ENCODE data around the gene SNX11. TPM values are rescaled to one million over a fixed set of nuclear protein-coding genes. Genes with fewer than 3 reads are reported as not detected.

The SNX11 gene
- total and polyA plus RNA-seq, 2 of the 8 experiments (the other 6 are each of a cell fraction or from before 2014, with no cell fraction given): 21.1 to 21.4 TPM

GRCh38 chr17:48102798-48103715, 4.5 kb upstream of the SNX11 start:
- H3K9me3 ChIP-seq (ENCODE audit: insufficient read depth in 2 of 2, low read depth in 1 of 2, low read length in 1 of 2): no peaks in the 10 kb centered on the region
- H2BK15ac ChIP-seq (ENCODE audit: low read length): no peak overlapping the region
- H3K18ac ChIP-seq (ENCODE audit: extremely low read depth, low read length): no peak overlapping the region
- H3K9ac ChIP-seq (replicated peaks in 1 of 4; ENCODE audit: extremely low read depth in 1 of 4, low read depth in 3 of 4, low read length in 3 of 4): no peak overlapping the region
- H3K4ac ChIP-seq (replicated peaks; ENCODE audit: insufficient read length, low read depth, low read length): no peak overlapping the region
- no peak overlapping the region for H4K8ac ChIP-seq (ENCODE audit: extremely low read depth, insufficient read depth, low read length)
- no peak overlapping the region for H3K56ac ChIP-seq (replicated peaks; ENCODE audit: insufficient read length, low read depth, low read length)
- no peak overlapping the region for H2AFZ ChIP-seq (ENCODE audit: low read length)
- ChIA-PET CTCF (ENCODE audit: partially characterized antibody) (interaction anchor here (0.6 to 1.6 kb wide), 7 partner anchors 23 to 84 kb away, joined by 3 to 6 read pairs (median 3); no protein-coding TSS in a partner anchor), POLR2A (ENCODE audit: partially characterized antibody) (interaction anchor here (0.6 to 10.9 kb wide), 6 partner anchors 9 to 55 kb away, joined by 3 to 112 read pairs (median 4); partner anchors contain the start of gene NFE2L1)
- H3K36me3 ChIP-seq (ENCODE audit: control insufficient read depth in 2 of 4, insufficient read depth in 4 of 4, low read length in 3 of 4): peaks cover 0 to 3% (median 0%) of the 10 kb centered on the region in 4 experiments; a peak in 1 of 8 replicates
- peaks cover 3% of the 10 kb centered on the region for H3K79me1 ChIP-seq (ENCODE audit: low read depth, low read length)
- H2AK5ac ChIP-seq (ENCODE audit: low read depth, low read length): no peak overlapping the region
- H3K14ac ChIP-seq (ENCODE audit: insufficient read length): no peak overlapping the region
- H3K4me1 ChIP-seq (replicated peaks in 1 of 4; ENCODE audit: control insufficient read depth in 3 of 4, insufficient read depth in 4 of 4, low read length in 3 of 4): peaks cover 0 to 3% (median 0%) of the 10 kb centered on the region in 4 experiments; a peak in 2 of 7 replicates
- peaks cover 11 to 26% of the 10 kb centered on the region in 2 experiments for H3K79me2 ChIP-seq (ENCODE audit: control insufficient read depth in 1 of 2, insufficient read depth in 2 of 2, low read length in 2 of 2)
- H2BK120ac ChIP-seq (replicated peaks; ENCODE audit: low read depth, low read length): no peak overlapping the region
- H4K20me1 ChIP-seq (replicated peaks in 1 of 2; ENCODE audit: control insufficient read depth in 1 of 2, insufficient read depth in 2 of 2, low read length in 2 of 2): peaks cover 0 to 4% of the 10 kb centered on the region in 2 experiments
- no peak overlapping the region for H3K23ac ChIP-seq (ENCODE audit: insufficient read length)
- H3K27ac ChIP-seq (ENCODE audit: low read depth, low read length): no peak overlapping the region
- H3K27me3 ChIP-seq (replicated peaks in 1 of 4; ENCODE audit: control insufficient read depth in 3 of 4, extremely low read depth in 1 of 4, insufficient read depth in 3 of 4, low read length in 3 of 4): no peaks in the 10 kb centered on the region
- H4K91ac ChIP-seq (replicated peaks; ENCODE audit: insufficient read length, low read length): no peak overlapping the region
- H2BK5ac ChIP-seq (ENCODE audit: low read depth, low read length): no peak overlapping the region
- H4K5ac ChIP-seq (ENCODE audit: insufficient read length, low read depth, low read length): no peak overlapping the region
- H3K4me3 ChIP-seq (ENCODE audit: extremely low read depth in 1 of 4, insufficient read depth in 2 of 4, low read depth in 3 of 4, low read length in 4 of 4): no peak overlapping the region
- 95% methylated on average over 14 of the region's 14 CpGs; no CpG with 5 or more reads in 1 of the 2 experiments for WGBS, 2 experiments (ENCODE audit: extremely low coverage in 1 of 2, insufficient coverage in 1 of 2, insufficient read length in 1 of 2, insufficient replicate concordance in 2 of 2, low coverage in 1 of 2, low lambda C conversion rate in 2 of 2, missing lambda C conversion rate in 1 of 2)
- no peak for FAIRE-seq
- no peak overlapping the region for H2BK20ac ChIP-seq (ENCODE audit: low read length)
- no peak overlapping the region for H2BK12ac ChIP-seq (ENCODE audit: low read depth, low read length)
- no peak for DNase-seq (ENCODE audit: low read depth in 1 of 2, low spot score in 2 of 2)
- H3K4me2 ChIP-seq (ENCODE audit: insufficient read depth in 1 of 2, low read depth in 2 of 2, low read length in 2 of 2): no peak overlapping the region; a peak in 1 of 4 replicates
- peaks cover 14% of the 10 kb centered on the region for H3K23me2 ChIP-seq (ENCODE audit: low read depth, low read length)
- TF ChIP-seq SP1 (IDR thresholded peaks at IDR 0.05; ENCODE audit: low read depth, low read length): peak; percentile 69; the same call in 1 of the 2 replicates
- TF ChIP-seq, protein P1, sequence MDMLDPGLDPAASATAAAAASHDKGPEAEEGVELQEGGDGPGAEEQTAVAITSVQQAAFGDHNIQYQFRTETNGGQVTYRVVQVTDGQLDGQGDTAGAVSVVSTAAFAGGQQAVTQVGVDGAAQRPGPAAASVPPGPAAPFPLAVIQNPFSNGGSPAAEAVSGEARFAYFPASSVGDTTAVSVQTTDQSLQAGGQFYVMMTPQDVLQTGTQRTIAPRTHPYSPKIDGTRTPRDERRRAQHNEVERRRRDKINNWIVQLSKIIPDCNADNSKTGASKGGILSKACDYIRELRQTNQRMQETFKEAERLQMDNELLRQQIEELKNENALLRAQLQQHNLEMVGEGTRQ (IDR thresholded peaks at IDR 0.05; ENCODE audit: low read length): no peak
